PC-3 (cell line): ENCODE data around the gene CES4A. TPM values are rescaled to one million over a fixed set of nuclear protein-coding genes. Genes with fewer than 3 reads are reported as not detected.

ENCODE experiments used
- ATAC-seq: fragments of 200-7000 bp; cut with Tn5 transposase; 2 replicates; pipeline ENCODE4 v1.9.1; 2020; ENCODE audit warnings: mild to moderate bottlenecking, moderate library complexity
- BruUV-seq: library from RNA; stranded (reverse); fragments of 400-500 nt; replicated peaks from 2 replicates; lab custom pipeline; 2021; lab: Mats Ljungman, UMichigan
- CTCF ChIA-PET: fragments of 300-600 bp; sonication (Branson Sonifier 250); formaldehyde crosslinking; loops from one replicate; lab custom pipeline; 2022; ENCODE audit warnings: antibody characterized with exemption; lab: Charles Lee
- POLR2A ChIA-PET: fragments of 300-600 bp; sonication (Branson Sonifier 250); formaldehyde crosslinking; loops from one replicate; lab custom pipeline; 2022; ENCODE audit warnings: antibody characterized with exemption; ENCODE audit not compliant: unreplicated experiment; lab: Charles Lee
- DNase-seq: peaks from one replicate; pipeline ENCODE4 v3.0.0-alpha.2; 2015
- H2AFZ ChIP-seq: fragments of 300-600 bp; sonication (generic); 2 replicates; pipeline ENCODE4 v1.6.0; 2016; ENCODE audit warnings: antibody characterized with exemption, low read length
- H3F3A ChIP-seq: fragments of 300-600 bp; sonication (generic); one replicate; pipeline ENCODE4 v1.6.0; 2017; ENCODE audit warnings: antibody characterized with exemption, low read length, control low read depth, mild to moderate bottlenecking; ENCODE audit not compliant: unreplicated experiment
- H3K27ac ChIP-seq: fragments of 300-600 bp; sonication (generic); 2 replicates; pipeline ENCODE4 v1.5.1; 2016; ENCODE audit warnings: mild to moderate bottlenecking, low read length
- H3K27me3 ChIP-seq: fragments of 300-600 bp; sonication (generic); 2 replicates; pipeline ENCODE4 v1.6.1; 2016; ENCODE audit warnings: low read length, mixed read lengths
- H3K36me3 ChIP-seq: fragments of 300-600 bp; sonication (generic); 2 replicates; pipeline ENCODE4 v1.6.1; 2016; ENCODE audit warnings: low read depth, mixed run types, low read length, mixed read lengths
- H3K4me1 ChIP-seq: fragments of 300-600 bp; sonication (generic); 2 replicates; pipeline ENCODE4 v1.5.1; 2016; ENCODE audit warnings: low read length; ENCODE audit not compliant: insufficient read depth
- H3K4me2 ChIP-seq: fragments of 300-600 bp; sonication (generic); 2 replicates; pipeline ENCODE4 v1.6.0; 2016; ENCODE audit warnings: low read length
- H3K4me3 ChIP-seq: fragments of 300-600 bp; sonication (generic); 2 replicates; pipeline ENCODE4 v1.5.1; 2016; ENCODE audit warnings: mild to moderate bottlenecking, low read length, mixed read lengths
- H3K79me2 ChIP-seq: fragments of 300-600 bp; sonication (generic); 2 replicates; pipeline ENCODE4 v1.6.1; 2017; ENCODE audit warnings: low read length, mixed read lengths
- H3K9ac ChIP-seq: fragments of 300-600 bp; sonication (generic); 2 replicates; pipeline ENCODE4 v1.6.0; 2016; ENCODE audit warnings: mild to moderate bottlenecking, low read length
- H3K9me2 ChIP-seq: fragments of 300-600 bp; sonication (generic); replicated peaks from 2 replicates; pipeline ENCODE4 v1.6.1; 2016; ENCODE audit warnings: mixed run types, low read length, mixed read lengths
- H3K9me3 ChIP-seq: fragments of 300-600 bp; sonication (generic); 2 replicates; pipeline ENCODE4 v1.6.1; 2016; ENCODE audit warnings: low read length, mixed read lengths
- H4K20me1 ChIP-seq: fragments of 300-600 bp; sonication (generic); 2 replicates; pipeline ENCODE4 v1.6.1; 2016; ENCODE audit warnings: low read length, mixed read lengths
- CTCF ChIP-seq: fragments of 300-600 bp; sonication (generic); conservative IDR thresholded peaks from 2 replicates; pipeline ENCODE4 v1.5.1; 2017; ENCODE audit warnings: antibody characterized with exemption, low read depth, mild to moderate bottlenecking, low read length
- EZH2 ChIP-seq: fragments of 300-600 bp; sonication (generic); IDR thresholded peaks from one replicate; pipeline ENCODE4 v1.6.1; 2017; ENCODE audit warnings: antibody characterized with exemption, mild to moderate bottlenecking, low read length; ENCODE audit not compliant: unreplicated experiment
- EZH2phosphoT487 ChIP-seq: fragments of 300-600 bp; sonication (generic); IDR thresholded peaks from 2 replicates; pipeline ENCODE4 v1.6.1; 2018; ENCODE audit warnings: mild to moderate bottlenecking, antibody characterized with exemption, low read length, borderline replicate concordance
- intact Hi-C: fragments of 100-400 bp; cut with micrococcal nuclease; formaldehyde crosslinking; loops from 2 replicates; pipeline ENCODE4 v1.9.0; 2023
- total RNA-seq: library from RNA; depleted of rRNA; stranded (reverse); fragments of >200 nt; gene quantifications from 2 replicates; pipeline ENCODE4 v1.2.3, GENCODE V29; 2014

Gene CES4A
- total RNA-seq, 1 experiment from 2014 or later, result 2.6 TPM

DNA sequence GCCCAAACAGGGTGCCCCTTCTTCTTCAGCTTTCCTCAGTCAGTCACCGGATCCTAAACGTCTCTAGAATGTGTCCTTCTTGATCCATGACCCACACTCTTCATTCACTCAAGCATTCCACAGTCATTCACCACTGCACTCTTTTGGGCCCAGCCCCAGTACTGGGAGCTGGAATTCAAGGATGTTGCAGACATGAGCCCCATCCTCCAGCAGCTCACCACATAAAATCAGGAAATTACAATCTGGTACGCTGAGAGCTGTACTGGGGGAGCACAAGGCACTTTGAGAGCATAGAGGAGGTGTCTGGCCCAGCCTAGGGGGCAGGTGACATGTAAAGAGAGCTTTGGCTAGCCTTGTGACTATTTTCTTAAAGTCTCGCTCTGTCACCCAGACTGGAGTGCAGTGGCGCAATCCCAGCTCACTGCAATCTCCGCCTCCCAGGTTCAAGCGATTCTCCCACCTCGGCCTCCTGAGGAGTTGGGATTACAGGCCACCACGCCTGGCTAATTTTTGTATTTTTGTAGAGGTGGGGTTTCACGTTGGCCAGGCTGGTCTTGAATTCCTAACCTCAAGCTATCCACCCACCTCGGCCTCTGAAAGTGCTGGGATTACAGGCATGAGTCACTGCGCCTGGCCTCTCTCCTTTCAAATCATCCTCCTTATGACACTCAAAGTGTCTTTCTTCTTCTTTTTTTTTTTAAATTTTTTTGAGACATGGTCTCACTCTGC, 18.7 kb downstream of the CES4A start:
- intact Hi-C loops, result no loop called here
- POLR2A ChIA-PET, result no interaction called here
- Histone ChIP-seq H3K36me3 (no peaks in the 10 kb centered on the region), H3K4me2 (no peak overlapping the region), H3K9ac (no peak overlapping the region), H3K27ac (no peak overlapping the region), H3K4me3 (no peak overlapping the region), H3K9me2 (no peaks in the 10 kb centered on the region), H2AFZ (no peak overlapping the region), H3F3A (no peaks in the 10 kb centered on the region), H3K9me3 (no peaks in the 10 kb centered on the region), H4K20me1 (no peaks in the 10 kb centered on the region), H3K27me3 (no peaks in the 10 kb centered on the region), H3K4me1 (no peaks in the 10 kb centered on the region), H3K79me2 (no peaks in the 10 kb centered on the region)
- no peak for TF ChIP-seq EZH2
- no peak for ATAC-seq
- CTCF ChIA-PET, result no interaction called here
- no peak for DNase-seq
- BruUV-seq, result no TSS peak

GRCh38 chr16:67009158-67009557, 20.8 kb downstream of the CES4A start:
- no peak for TF ChIP-seq EZH2
- TF ChIP-seq EZH2phosphoT487, result no peak
- TF ChIP-seq CTCF, result no peak
- H3K36me3 ChIP-seq, result no peaks in the 10 kb centered on the region
- intact Hi-C loops, result no loop called here
- no peak overlapping the region for H2AFZ ChIP-seq
- DNase-seq, result no peak
- no peaks in the 10 kb centered on the region for H3K4me1 ChIP-seq
- H3K9me3 ChIP-seq, result no peaks in the 10 kb centered on the region
- H3K79me2 ChIP-seq, result no peaks in the 10 kb centered on the region
- no TSS peak for BruUV-seq
- H3K4me2 ChIP-seq, result no peak overlapping the region
- no peaks in the 10 kb centered on the region for H3K27me3 ChIP-seq
- no peaks in the 10 kb centered on the region for H4K20me1 ChIP-seq
- no peaks in the 10 kb centered on the region for H3F3A ChIP-seq
- no peaks in the 10 kb centered on the region for H3K9me2 ChIP-seq
- H3K9ac ChIP-seq, result no peak overlapping the region
- ATAC-seq, result no peak
- CTCF ChIA-PET, result no interaction called here
- no peak overlapping the region for H3K27ac ChIP-seq
- POLR2A ChIA-PET, result no interaction called here
- no peak overlapping the region for H3K4me3 ChIP-seq

- CTCF ChIA-PET, result no interaction called here
- ATAC-seq, result no peak
- intact Hi-C loops, result no loop called here
Observed at GRCh38 chr16:67011274-67011673, 22.9 kb downstream of the CES4A start.

More at GRCh38 chr16:67011274-67011673, 22.9 kb downstream of the CES4A start:
- POLR2A ChIA-PET, result no interaction called here
- no peak overlapping the region for H3K4me2 ChIP-seq
- no peaks in the 10 kb centered on the region for H3F3A ChIP-seq
- no peak overlapping the region for H3K27ac ChIP-seq
- no peak overlapping the region for H2AFZ ChIP-seq
- BruUV-seq, result no TSS peak
- no peak overlapping the region for H3K9ac ChIP-seq
- H4K20me1 ChIP-seq, result no peaks in the 10 kb centered on the region
- H3K9me3 ChIP-seq, result no peaks in the 10 kb centered on the region
- H3K4me3 ChIP-seq, result no peak overlapping the region
- no peaks in the 10 kb centered on the region; the same call in 1 of the 2 replicates for H3K4me1 ChIP-seq
- no peaks in the 10 kb centered on the region for H3K9me2 ChIP-seq
- no peaks in the 10 kb centered on the region for H3K36me3 ChIP-seq
- TF ChIP-seq CTCF (no peak), EZH2phosphoT487 (no peak), EZH2 (no peak)
- DNase-seq, result no peak
- no peaks in the 10 kb centered on the region for H3K27me3 ChIP-seq
- H3K79me2 ChIP-seq, result no peaks in the 10 kb centered on the region
